Vagina (tissue), 2 donors: ENCODE data around the gene RFTN1.

Experiments used
- CTCF ChIP-seq, 3 experiments: fragments of 450-650 bp in 2 of 3; fragments of 200-600 bp in 1 of 3; sonication (generic) in 1 of 3; IDR thresholded peaks; one replicate each; pipeline ENCODE4 v1.5.1; 2017 to 2019; ENCODE audit warnings: antibody characterized with exemption in 3 of 3, mild to moderate bottlenecking in 2 of 3, moderate library complexity in 2 of 3
- POLR2A ChIP-seq, 2 donors: fragments of 450-650 bp; IDR thresholded peaks; one replicate each; pipeline ENCODE4 v1.6.1; 2017; ENCODE audit warnings: antibody characterized with exemption in 2 of 2, mild to moderate bottlenecking in 2 of 2, moderate library complexity in 2 of 2
- POLR2AphosphoS5 ChIP-seq, 2 donors: sonication (generic); formaldehyde crosslinking; IDR thresholded peaks; one replicate each; pipeline ENCODE4 v1.9.0; 2017; ENCODE audit warnings: antibody characterized with exemption in 2 of 2, mild to moderate bottlenecking in 2 of 2, low read depth in 1 of 2; ENCODE audit not compliant: insufficient read depth in 1 of 2

GRCh38 chr3:16315623-16316022 lies 197.9 kb downstream of the RFTN1 start:
- TF ChIP-seq CTCF (IDR thresholded peaks at IDR 0.05) (no peak), POLR2A (IDR thresholded peaks at IDR 0.05) (no peak), POLR2AphosphoS5 (IDR thresholded peaks at IDR 0.05; ENCODE audit: insufficient read depth in 1 of 2, low read depth in 1 of 2) (no peak)
